Spleen (tissue), 7 donors: Measurements from ENCODE around the gene HNRNPC.

ENCODE experiments used
- POLR2A ChIP-seq, 3 donors: fragments of 450-650 bp; IDR thresholded peaks; one replicate each; pipeline ENCODE4 v1.5.1; 2017; ENCODE audit warnings: antibody characterized with exemption in 3 of 3, mild to moderate bottlenecking in 1 of 3
- TF ChIP-seq, protein P1 (sequence below), 11 experiments: fragments of 200-600 bp in 7 of 11; fragments of 450-650 bp in 4 of 11; sonication (generic) in 4 of 11; IDR thresholded peaks in 8 of 11; conservative IDR thresholded peaks in 3 of 11; 1 replicate in 7 of 11; 2 replicates in 4 of 11; pipeline versions ENCODE4 v1.4.0 to v1.8.0; 2016 to 2021; ENCODE audit warnings: antibody characterized with exemption in 11 of 11, inconsistent platforms in 4 of 11, mild to moderate bottlenecking in 1 of 11
- donor health status: DM: no; HTN: no; CAD: no; lungs with moderate emphysema.
- donor health status: DM: no; HTN: no; CAD: no.
- donor health status: DM: no; HTN: no; CAD: no.

DNA sequence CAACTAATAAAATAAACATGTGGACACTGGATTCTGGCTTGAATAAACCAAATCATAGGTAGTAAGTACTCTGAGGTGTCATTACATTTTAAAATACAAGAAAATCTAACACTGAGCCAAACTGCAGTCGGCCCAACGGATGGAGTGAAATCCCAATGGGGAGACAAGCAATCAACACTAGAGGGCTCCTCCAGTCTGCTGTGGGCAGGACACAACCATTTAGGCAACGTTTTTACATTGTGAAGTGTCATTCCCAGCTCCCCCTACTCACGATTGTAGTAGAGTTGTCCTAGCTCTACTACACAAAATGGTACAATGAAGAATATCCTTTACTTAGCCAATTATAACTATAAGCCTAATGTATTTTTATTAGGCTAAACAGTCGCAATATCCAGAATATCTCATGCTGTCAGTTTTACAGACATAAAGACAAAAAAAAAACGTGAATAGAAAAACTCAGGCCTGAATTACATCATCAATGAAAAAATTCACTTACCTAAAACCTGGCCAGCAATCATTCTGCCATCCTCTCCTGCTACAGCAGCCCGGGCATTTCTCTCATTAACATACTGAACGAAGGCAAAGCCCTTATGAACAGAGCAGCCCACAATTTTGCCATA, 35.7 kb downstream of the HNRNPC start:
- TF ChIP-seq, protein P1, sequence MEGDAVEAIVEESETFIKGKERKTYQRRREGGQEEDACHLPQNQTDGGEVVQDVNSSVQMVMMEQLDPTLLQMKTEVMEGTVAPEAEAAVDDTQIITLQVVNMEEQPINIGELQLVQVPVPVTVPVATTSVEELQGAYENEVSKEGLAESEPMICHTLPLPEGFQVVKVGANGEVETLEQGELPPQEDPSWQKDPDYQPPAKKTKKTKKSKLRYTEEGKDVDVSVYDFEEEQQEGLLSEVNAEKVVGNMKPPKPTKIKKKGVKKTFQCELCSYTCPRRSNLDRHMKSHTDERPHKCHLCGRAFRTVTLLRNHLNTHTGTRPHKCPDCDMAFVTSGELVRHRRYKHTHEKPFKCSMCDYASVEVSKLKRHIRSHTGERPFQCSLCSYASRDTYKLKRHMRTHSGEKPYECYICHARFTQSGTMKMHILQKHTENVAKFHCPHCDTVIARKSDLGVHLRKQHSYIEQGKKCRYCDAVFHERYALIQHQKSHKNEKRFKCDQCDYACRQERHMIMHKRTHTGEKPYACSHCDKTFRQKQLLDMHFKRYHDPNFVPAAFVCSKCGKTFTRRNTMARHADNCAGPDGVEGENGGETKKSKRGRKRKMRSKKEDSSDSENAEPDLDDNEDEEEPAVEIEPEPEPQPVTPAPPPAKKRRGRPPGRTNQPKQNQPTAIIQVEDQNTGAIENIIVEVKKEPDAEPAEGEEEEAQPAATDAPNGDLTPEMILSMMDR (IDR thresholded peaks at IDR 0.05 in 8 of 11, conservative IDR thresholded peaks at IDR 0.05 in 3 of 11), result peak in 2 of 11 experiments; percentile 17 to 20
- no peak for TF ChIP-seq POLR2A (IDR thresholded peaks at IDR 0.05)
